ENCODE measurements around the gene RABGGTB.
"Not testable (repeated sequence)": the region's sequence is repeated elsewhere in the genome, so short reads cannot be mapped to it uniquely, and the experiment has no call there.

Gene RABGGTB

GRCh38 chr1:75785983-75786853 lies at the start of gene RABGGTB:
Gene RABGGTB, plus strand, starts transcription at chr1:75786256. Its CDS starts 16 bp downstream, at chr1:75786272.
- DNase-seq (ENCODE audit: low read depth) = peak; percentile 93
- H3K4me3 ChIP-seq (ENCODE audit: low read length) = peak within 1 kb of the TSS; percentile 99
- TF ChIP-seq CTCF (conservative IDR thresholded peaks at IDR 0.05; ENCODE audit: low read length) = no peak

DNA sequence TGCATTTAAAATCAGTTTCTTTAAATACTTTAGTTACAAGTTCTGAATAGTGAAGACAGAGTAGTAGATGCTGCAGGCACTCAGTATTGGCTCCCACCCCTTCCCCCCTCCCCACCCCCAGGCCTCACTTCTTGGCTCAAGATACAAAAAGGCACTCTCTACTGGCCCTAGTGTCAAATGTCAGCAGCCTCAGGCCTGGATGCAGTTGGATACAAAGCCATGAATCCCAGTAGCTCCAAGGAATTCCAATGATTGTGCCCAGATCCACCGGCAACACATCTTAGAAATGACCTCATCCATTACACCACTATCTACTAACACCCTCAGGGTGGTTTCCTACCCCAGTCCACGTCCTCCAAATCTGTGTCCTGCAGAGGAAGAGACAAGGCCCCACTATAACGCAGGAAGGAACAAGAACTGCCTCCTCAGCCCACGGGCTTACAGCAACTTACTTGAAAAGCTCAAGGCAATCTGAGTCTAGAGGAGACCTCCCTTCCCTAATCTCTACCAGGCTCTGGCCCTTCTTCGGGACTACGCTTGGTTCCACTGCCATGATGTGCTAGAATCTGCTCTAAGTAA lies 43.9 kb upstream of the RABGGTB start:
- H3K4me3 ChIP-seq (ENCODE audit: low read length) = no peak overlapping the region
- no peak for DNase-seq (ENCODE audit: low read depth)
- TF ChIP-seq CTCF (conservative IDR thresholded peaks at IDR 0.05; ENCODE audit: low read length) = no peak

DNA sequence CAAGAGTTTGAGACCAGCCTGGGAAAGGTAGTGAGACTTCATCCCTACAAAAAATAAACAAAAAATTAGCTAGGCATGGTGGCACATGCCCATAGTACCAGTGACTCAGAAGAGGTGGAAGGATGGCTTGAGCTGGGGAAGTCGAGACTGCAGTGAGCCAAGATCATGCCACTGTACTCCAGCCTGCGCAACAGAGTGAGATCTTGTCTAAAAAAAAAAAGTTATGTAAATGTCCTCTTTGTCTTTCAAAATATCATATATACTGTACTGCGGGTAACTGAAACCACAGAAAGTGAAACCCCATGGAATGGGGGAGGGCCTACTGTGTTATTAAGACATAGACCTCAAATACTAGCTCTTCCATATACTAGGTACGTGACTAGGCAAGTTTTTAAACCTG lies 40.8 kb upstream of the RABGGTB start:
- DNase-seq (ENCODE audit: low read depth) = no peak
- TF ChIP-seq CTCF (conservative IDR thresholded peaks at IDR 0.05; ENCODE audit: low read length) = no peak
- no peak overlapping the region for H3K4me3 ChIP-seq (ENCODE audit: low read length)

DNA sequence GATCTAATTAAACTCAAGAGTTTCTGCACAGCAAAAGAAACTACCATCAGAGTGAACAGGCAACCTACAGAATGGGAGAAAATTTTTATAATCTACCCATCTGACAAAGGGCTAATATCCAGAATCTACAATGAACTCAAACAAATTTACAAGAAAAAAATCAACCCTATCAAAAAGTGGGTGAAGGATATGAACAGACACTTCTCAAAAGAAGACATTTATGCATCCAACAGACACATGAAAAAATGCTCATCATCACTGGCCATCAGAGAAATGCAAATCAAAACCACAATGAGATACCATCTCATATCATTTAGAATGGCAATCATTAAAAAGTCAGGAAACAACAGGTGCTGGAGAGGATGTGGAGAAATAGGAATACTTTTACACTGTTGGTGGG lies 28.8 kb upstream of the RABGGTB start:
- H3K4me3 ChIP-seq (ENCODE audit: low read length); DNase-seq (ENCODE audit: low read depth): not testable (repeated sequence)

GRCh38 chr1:75758543-75758942 lies 27.5 kb upstream of the RABGGTB start:
- DNase-seq (ENCODE audit: low read depth); H3K4me3 ChIP-seq (ENCODE audit: low read length): not testable (repeated sequence)

DNA sequence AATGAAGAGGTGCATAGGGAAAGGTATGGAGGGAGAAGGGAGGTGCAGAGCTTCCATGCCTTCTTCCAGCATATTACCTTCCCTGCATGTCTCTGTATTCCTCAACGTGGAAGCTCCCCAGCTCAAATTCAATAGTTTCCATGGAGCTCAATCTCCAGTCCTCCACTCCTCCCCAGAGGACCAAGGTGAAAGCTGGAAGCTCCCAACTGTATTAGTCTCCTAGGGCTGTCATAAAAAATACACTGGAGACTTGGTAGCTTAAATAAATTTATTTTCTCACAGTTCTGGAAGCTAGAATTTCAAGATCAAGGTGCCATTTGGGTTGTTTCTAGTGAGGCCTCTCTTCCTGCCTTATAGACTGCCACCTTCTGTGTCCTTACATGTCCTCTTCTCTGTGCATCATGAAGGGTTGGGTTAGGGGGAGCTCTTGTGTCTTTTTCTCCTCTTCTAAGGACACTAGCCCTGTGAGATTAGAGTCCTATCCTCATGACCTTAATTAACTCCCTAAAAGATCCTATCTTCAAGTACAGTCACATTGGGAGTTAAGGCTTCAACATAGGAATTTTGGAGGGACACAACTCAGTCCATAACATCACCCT lies 21.9 kb upstream of the RABGGTB start:
- no peak overlapping the region for H3K4me3 ChIP-seq (ENCODE audit: low read length)
- no peak for DNase-seq (ENCODE audit: low read depth)
- TF ChIP-seq CTCF (conservative IDR thresholded peaks at IDR 0.05; ENCODE audit: low read length) = no peak

GRCh38 chr1:75765697-75766355 lies 20.2 kb upstream of the RABGGTB start:
- H3K4me3 ChIP-seq (ENCODE audit: low read length) = no peak overlapping the region
- no peak for TF ChIP-seq CTCF (conservative IDR thresholded peaks at IDR 0.05; ENCODE audit: low read length)
- DNase-seq (ENCODE audit: low read depth) = peak; percentile 80
